GM21447 (cell line): ENCODE measurements around the gene HMCN1.

Source experiments
- ATAC-seq: cut with Tn5 transposase; IDR thresholded peaks from one replicate; pipeline ENCODE4 v1.9.1; 2021; ENCODE audit not compliant: unreplicated experiment

Gene HMCN1

DNA sequence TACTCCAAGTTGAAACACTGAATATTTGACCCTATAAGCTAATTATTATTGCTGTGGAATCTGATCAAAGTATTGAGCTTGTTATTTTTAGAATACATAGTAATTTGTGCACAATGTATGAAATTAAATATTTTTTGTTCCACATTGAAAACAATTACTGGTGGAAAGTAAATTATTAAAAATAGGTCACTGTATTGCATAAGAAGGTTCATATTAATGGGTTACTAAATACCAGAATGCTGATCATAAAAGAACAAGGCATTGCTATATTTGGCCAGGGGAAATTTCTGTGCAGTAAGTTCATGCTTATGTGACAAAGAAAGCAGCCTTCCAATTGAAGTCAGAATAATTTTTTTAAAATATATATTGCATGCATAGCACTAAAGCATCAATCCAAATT lies 481.4 kb downstream of the HMCN1 start:
- ATAC-seq, result no peak

DNA sequence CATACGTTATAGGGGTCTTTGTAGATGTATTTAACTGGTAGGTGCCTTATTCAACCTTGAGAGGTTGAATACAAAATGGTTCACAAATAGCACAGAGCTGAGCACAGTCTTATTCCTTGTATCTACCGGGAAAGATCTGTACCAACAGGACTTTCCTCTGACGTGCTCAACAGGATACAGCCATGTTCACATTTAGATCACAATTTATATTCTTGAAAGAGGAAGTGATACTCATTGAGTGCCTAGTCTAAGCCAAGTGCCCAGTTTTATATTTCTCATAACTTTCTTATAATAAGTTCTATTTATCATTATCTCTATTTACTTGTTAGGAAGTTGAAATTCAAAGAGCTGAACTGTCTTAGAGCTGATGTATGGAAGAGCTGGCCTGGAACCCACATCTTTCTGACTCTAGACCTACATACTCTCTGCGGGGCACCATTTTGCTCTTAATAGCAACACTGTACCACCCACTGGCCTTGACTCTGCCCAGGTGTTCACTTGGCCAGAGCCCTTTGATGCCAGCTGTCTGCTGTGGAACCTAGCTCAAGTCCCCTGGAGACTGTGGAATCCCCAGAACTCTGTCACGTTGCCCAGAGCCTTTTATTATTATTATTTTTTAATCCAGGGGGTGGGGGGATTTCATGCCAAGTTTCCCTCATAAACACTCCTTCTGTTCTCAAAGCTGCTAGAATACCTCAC lies 484.6 kb downstream of the HMCN1 start:
- ATAC-seq, result peak; percentile 88

DNA sequence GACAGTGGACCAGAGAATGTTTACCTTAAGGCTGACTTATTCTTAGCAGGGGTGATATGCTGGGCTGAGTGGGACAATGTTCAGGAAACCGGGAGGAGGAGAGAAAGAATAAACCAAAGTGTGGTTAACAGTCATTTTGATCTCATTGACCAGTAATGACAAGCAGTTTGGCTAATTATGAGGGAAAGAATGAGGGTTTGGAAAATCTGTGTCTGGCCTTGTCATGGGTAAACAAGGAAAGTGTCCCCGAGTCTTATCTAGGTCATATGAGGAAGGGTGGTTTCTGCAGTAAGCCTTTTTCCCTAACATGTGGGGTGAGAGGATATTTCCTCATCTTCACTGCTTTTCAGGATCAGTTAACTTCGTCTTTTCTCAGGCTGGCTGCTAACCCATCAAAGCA lies 485.9 kb downstream of the HMCN1 start:
- no peak for ATAC-seq

DNA sequence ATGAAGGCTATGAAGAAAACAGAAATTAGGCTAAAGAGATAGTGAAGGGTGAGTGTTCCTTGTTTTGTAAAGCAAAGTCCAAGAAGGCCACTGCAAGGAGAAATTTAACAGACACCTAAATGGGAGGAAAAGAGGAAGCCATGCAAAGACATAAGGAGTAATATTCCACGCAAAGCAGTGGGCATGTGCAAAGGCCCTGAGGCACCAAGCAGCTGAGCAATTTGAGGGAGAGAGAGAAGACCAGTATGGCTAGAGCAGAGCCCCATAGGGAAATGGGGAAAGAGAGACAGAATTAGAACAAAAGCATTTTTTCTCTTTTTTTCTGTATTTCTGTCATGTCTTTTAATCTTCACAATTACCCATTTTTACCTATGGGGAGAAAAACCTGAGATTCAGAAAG lies 486.7 kb downstream of the HMCN1 start:
- no peak for ATAC-seq

DNA sequence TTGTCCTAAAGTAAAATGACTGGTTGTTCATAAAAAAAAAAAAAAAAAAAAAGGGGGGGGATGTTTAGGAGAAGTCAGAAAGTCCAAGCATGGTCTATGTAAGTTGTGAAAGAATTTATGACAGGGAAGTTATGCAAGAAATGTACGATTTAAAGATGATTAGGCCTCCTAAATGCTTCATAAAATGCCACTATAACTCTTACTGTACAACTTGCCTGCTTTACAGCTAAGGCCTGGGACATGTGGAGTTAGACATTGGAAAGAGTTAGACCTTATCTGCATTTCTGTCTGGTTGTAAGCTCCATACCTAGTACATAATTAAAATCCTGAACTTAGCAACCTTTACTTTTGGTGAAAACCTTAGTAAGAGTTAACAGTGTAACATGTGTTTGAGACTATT lies 490.9 kb downstream of the HMCN1 start:
- no peak for ATAC-seq

DNA sequence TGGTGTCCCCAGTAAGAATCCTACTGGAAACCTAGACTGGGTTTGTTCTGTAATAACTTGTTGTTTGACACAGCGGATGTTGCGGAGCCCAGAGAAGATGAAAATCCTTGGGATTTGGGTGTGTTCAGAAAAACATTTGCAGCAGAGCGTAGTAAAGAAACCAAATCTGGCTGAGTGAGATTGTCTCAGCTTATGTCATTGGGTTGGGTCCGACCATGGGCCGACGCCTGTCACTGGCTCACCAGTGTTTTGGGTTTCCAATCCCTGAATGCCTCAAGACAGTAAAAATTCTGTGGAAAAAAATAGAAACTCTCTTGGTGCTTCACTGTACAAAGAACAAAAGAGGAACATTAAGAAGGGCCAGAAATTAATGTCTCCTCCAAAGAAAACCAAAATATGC lies 494.6 kb downstream of the HMCN1 start:
- no peak for ATAC-seq

DNA sequence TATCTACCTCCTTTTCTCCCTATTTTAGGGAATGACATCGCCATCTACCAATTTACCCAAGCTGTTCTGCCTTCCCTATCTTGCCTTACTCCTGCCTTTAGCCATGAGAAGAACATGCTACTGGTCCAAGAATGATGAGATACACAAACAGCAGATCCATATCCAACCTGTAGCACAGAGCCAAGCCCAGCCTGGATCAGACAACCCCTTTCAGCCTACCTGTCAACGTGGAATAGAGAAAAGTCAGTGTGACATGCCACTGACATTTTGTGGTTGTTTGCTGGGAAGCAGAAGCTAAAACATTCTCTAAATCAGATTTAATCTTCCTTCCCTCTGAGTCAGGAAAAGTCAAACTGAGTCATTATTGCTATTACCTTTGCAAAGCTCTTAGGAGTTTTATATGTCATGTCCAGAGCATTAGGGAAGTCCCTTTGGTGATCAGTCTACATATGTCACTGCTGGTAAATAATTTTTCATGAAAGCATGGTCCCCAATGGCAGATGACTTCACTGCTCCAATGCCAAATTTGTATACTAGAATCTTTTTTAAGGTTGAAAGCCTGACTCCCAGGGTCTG lies 497.8 kb downstream of the HMCN1 start:
- ATAC-seq, result no peak

DNA sequence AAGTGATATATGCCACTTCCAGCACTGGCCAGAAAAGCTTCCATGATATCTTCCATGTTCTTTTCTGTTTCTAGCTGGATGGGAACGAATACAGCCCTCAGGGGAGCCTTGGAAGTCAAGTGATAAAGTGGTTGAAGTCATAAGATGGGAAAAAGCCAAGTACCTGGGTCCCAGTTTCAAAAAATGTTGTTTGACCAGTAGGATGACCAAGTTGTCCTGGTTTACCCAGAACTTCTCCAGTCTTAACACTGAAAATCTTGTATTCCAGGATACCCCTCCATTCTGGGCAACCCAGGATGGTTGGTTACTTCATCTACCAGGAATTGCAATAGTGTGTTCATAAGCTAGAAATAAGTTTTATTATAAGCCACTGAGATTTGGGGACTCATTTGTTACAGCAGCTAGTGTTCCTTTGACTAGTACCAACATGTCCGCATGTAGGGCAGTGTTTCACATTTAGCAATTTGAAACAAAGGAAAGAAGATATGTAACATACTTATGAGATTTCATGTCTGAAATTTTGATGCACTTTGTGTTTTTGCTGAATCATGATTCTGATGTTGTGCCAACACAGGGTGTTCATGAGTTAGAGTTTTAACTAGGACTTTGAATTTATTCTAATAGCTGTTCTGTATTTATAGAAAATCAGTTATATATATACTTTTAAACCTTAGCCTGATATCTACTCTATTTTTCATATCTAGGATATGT lies 500.9 kb downstream of the HMCN1 start:
- ATAC-seq, result no peak

DNA sequence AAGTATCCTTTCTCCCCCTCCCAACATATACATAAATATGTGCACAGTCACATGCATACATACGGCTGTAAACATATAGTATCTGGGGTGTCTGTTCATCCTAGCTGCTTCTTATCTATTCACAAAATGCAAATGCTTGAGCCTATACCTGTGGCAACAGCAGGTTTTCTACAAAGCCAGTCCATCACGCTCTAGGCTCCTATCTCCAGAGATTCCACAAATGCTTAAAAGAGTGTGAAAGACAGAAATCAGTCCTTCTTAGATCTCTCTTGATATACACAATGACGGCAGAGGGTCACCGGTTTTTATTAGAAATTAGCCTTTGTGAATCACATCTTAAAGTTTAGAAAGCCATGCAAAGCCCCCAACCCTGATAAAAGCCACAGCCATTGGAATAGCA lies 501.5 kb downstream of the HMCN1 start:
- no peak for ATAC-seq

DNA sequence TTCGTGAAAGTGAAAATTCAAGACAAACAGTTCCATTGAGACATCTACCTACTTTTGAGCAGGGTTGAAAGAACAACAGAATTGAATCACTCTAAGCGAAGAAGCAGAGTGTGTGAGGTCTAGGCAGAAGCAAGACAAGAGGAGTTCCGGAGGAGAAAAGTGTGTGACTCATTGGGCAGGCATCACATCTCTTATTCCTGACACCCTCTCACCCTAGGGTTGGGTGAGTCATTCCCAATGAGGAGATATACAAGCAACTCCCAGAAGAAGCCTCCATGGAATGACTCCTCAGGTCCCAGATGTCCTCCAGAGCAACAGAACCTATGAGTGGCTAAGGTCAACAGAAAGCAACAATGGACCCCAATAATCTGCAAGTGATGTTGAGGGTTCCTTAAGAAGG lies 502.7 kb downstream of the HMCN1 start:
- no peak for ATAC-seq

DNA sequence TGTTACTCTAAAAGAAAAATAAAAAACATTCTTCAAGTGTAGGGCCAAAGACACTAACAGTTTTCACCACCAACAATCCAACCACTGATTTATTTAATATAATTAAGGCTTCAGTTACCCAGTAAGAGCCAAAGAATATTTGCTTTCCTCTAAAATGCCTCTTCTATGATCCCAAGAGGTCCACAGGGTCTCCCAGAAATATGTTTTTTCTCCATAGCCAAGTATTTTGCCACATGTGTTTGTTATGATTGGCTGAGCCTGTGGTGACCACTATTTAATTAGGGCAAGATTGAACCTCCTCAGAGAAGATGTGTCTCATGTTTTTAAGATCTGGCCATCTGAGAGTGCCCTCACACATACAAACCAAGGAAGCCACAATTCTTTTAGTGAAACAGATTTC lies 505.0 kb downstream of the HMCN1 start:
- no peak for ATAC-seq

DNA sequence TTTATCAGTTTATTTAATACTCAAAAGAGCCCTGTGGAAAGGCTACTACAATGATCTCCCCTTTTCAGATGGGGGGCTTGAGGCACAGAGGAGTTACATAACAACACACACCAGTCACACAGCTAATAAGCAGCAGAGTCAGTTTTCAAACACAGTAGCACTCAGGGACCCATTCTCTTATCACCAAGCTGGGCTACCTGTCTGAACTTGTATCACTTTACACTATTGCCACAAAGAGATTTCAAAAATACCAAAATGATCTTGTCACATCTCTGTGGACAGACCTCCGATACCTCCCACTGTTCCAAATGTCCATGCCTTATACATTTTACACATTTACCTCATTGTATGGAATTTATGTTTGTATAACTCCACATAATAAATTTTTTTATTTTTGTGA lies 506.2 kb downstream of the HMCN1 start:
- no peak for ATAC-seq
